ENCODE results near the gene CHAF1A.

CHAF1A gene

GRCh38 chr19:4361152-4362046, 41.0 kb upstream of the CHAF1A start (continued):
- no peak for TF ChIP-seq ZNF37A (tag by site-specific recombination; IDR thresholded peaks at IDR 0.05)
- TF ChIP-seq ZBTB11 (tag by site-specific recombination; conservative IDR thresholded peaks at IDR 0.05; ENCODE audit: low read depth): no peak
- TF ChIP-seq ZBTB10 (tag by site-specific recombination; IDR thresholded peaks at IDR 0.05): no peak
- no peak for TF ChIP-seq ZNF426 (tag by site-specific recombination; IDR thresholded peaks at IDR 0.05)

- Histone ChIP-seq H3K9me3 (ENCODE audit: control insufficient read depth, insufficient read depth, low read depth, low read length) (no peaks in the 10 kb centered on the region), H3K27ac (ENCODE audit: extremely low read depth, low read depth, low read length) (no peak overlapping the region), H3K36me3 (ENCODE audit: control insufficient read depth in 2 of 2, insufficient read depth in 1 of 2, low read length in 2 of 2) (peaks cover 9 to 83% of the 10 kb centered on the region in 2 experiments; a peak in 2 of 3 replicates), H3K4me3 (ENCODE audit: low read depth, low read length) (no peak overlapping the region), H3K4me1 (ENCODE audit: control insufficient read depth, insufficient read depth, low read length) (no peaks in the 10 kb centered on the region)
- POLR2A ChIA-PET: interaction anchor here (1.2 to 3.6 kb wide), 5 partner anchors 13 to 95 kb away, joined by 3 to 15 read pairs (median 5); partner anchors contain the start of gene MPND
- CTCF ChIA-PET: interaction anchor here (0.6 to 2.7 kb wide), 5 partner anchors 9 to 428 kb away, joined by 3 to 17 read pairs (median 11); partner anchors contain the start of gene SH3GL1
- TF ChIP-seq HOXA7 (CRISPR knock-in tag; IDR thresholded peaks at IDR 0.05; ENCODE audit: borderline replicate concordance): no peak
- TF ChIP-seq MYNN (tag by site-specific recombination; IDR thresholded peaks at IDR 0.05; ENCODE audit: borderline replicate concordance): no peak
- TF ChIP-seq ZNF354C (tag by site-specific recombination; IDR thresholded peaks at IDR 0.05; ENCODE audit: borderline replicate concordance, low read depth): no peak
- TF ChIP-seq ZNF645 (tag by site-specific recombination; IDR thresholded peaks at IDR 0.05): no peak
- no peak for TF ChIP-seq ZNF140 (tag by site-specific recombination; IDR thresholded peaks at IDR 0.05)
- no peak for TF ChIP-seq KLF8 (tag by site-specific recombination; IDR thresholded peaks at IDR 0.05)
- no peak for TF ChIP-seq SCRT1 (tag by site-specific recombination; IDR thresholded peaks at IDR 0.05; ENCODE audit: borderline replicate concordance)
- 0 out of 2 replicates have a peak, but pooled peaks have one; percentile 2 for TF ChIP-seq ZNF394 (tag by site-specific recombination; IDR thresholded peaks at IDR 0.05; ENCODE audit: borderline replicate concordance)
- no peak for TF ChIP-seq ZBTB1 (tag by site-specific recombination; IDR thresholded peaks at IDR 0.05)
- TF ChIP-seq ZNF792 (tag by site-specific recombination; IDR thresholded peaks at IDR 0.05): no peak
- peak; percentile 37; the same call in 1 of the 2 replicates for TF ChIP-seq BCL11B (tag by site-specific recombination; IDR thresholded peaks at IDR 0.05; ENCODE audit: low read depth)
- TF ChIP-seq ZFP41 (tag by site-specific recombination; IDR thresholded peaks at IDR 0.05; ENCODE audit: borderline replicate concordance): no peak
- 0 out of 2 replicates have a peak, but pooled peaks have one; percentile 6 for TF ChIP-seq ZBTB8A (tag by site-specific recombination; IDR thresholded peaks at IDR 0.05)
- no peak for TF ChIP-seq ZNF416 (tag by site-specific recombination; IDR thresholded peaks at IDR 0.05)
- no peak for TF ChIP-seq ZNF16 (tag by site-specific recombination; IDR thresholded peaks at IDR 0.05; ENCODE audit: low read depth)
- TF ChIP-seq ZNF302 (tag by site-specific recombination; IDR thresholded peaks at IDR 0.05; ENCODE audit: low read depth): no peak
- no peak for TF ChIP-seq ZNF521 (tag by site-specific recombination; IDR thresholded peaks at IDR 0.05)
- no peak for TF ChIP-seq ZNF76 (tag by site-specific recombination; IDR thresholded peaks at IDR 0.05; ENCODE audit: borderline replicate concordance, low read depth)
- no peak for TF ChIP-seq FEZF1 (tag by site-specific recombination; IDR thresholded peaks at IDR 0.05)
Observed at GRCh38 chr19:4362101-4362828, 40.2 kb upstream of the CHAF1A start.

Measured in HEK293 (cell line).